WI38 (cell line): ENCODE data around the gene SPTB.

Source experiments
- H3K4me3 ChIP-seq: 2 replicates; pipeline ENCODE4 v1.5.1; 2011; ENCODE audit warnings: low read depth, mild to moderate bottlenecking, control low read depth, low read length
- TF ChIP-seq, protein P1 (sequence below): IDR thresholded peaks from 2 replicates; pipeline ENCODE4 v1.5.1; 2012; ENCODE audit warnings: low read depth, mild to moderate bottlenecking, control low read depth, low read length

Gene SPTB

DNA sequence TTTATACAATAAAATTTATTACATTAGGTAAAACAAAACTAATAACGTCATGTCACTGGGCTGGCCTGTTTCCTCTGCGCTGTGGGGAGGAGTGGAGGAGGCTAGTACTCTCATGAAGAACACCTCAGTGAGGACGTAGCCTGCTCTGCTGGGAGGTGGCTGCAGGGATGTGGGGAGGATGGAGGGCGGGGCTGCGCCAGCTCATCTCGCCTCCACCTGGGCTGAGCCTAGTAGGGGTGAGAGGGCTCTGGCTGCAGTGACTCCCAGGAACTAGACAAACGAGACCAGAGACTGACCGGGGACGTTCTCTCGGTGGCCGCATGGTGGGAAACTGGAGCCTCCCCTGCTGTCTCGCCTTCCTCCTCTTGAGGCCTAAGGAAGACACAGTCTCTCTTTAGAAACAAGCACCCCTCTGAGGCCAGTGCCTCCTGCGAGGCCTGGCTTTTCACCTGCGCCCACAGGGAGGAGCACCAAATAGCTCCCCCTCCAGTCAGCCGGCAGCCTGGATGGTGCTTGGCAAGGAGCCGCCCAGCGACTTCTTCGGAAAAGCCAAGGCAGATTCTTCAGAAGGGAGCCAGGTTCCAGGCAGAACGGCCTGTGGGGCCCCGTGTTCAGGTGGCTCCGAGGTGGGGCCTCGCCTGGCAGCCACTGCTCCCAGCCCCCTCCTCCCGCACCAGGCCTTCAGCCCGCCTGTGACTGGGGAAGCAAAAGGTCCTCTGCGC lies 113.1 kb downstream of the SPTB start:
- TF ChIP-seq, protein P1, sequence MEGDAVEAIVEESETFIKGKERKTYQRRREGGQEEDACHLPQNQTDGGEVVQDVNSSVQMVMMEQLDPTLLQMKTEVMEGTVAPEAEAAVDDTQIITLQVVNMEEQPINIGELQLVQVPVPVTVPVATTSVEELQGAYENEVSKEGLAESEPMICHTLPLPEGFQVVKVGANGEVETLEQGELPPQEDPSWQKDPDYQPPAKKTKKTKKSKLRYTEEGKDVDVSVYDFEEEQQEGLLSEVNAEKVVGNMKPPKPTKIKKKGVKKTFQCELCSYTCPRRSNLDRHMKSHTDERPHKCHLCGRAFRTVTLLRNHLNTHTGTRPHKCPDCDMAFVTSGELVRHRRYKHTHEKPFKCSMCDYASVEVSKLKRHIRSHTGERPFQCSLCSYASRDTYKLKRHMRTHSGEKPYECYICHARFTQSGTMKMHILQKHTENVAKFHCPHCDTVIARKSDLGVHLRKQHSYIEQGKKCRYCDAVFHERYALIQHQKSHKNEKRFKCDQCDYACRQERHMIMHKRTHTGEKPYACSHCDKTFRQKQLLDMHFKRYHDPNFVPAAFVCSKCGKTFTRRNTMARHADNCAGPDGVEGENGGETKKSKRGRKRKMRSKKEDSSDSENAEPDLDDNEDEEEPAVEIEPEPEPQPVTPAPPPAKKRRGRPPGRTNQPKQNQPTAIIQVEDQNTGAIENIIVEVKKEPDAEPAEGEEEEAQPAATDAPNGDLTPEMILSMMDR: no peak
- H3K4me3 ChIP-seq: no peak overlapping the region

DNA sequence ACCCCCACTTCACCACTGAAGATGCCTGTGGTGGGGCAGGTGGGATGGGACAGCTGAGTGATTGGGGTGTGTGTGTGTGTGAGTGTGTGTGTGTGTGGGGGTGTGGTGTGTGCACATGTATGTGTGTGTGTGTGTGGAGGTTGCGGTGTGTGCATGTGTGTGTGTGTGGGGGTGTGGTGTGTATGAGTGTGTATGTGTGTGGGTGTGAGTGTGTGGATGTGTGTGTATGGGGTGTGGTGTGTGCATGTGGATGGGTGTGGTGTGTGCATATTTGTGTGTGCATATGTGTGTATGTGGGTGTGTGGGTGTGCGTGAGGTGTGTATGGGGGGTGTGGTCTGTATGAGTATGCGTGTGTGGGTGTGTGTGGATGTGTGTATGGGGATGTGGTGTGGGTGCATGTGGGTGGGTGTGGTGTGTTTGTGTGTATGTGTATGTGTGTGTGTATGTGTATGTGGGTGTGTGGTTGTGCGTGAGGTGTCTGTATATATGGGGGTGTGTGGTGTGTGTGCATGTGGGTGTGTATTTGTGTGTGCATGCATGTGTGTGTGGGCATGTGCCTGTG lies 113.9 kb downstream of the SPTB start:
- H3K4me3 ChIP-seq: no peak overlapping the region

DNA sequence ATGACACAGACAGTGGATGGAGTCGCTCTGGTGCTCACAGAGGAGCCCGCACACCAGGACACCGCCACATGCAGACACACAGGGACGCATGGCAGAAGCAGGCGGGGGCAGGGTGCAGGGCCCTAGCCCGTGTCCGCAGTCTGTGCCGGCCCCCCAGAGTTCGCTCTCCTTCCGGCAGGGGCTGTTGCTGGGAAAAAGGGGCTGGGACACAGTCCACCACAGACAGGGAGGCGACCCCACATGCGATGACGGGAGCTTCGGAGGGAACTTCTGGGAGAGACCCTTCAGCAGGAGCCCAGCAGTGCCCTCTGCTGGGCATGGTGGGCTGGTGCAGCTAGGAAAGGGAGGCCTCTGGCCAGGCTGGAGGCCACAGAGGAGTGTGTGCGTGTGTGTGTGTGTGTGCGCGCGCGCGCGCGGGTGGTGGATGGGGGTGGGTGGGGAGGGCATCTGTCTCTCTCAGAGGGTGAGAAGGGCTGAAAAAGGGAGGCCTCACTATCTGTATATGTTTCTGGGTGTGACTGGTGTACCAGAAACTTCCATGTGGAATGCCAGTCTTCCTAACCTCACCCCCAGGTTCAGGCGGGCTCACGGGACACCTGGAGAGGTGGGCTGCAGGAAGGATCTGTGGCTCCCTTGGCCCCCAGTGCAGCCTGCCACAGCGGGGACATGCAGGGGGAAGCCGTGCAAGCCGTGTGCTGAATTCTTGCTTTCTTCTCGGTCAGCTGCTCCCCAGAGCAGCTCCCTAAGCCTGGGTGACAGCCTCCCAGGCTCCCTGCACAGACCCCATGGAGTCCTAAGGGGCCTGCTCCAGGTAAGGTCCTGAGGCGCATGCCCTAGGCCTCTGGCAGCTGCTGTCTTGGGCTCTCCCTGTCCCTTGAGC lies 114.8 kb downstream of the SPTB start:
- H3K4me3 ChIP-seq: peak overlapping the region; percentile 22; the same call in 1 of the 2 replicates
- TF ChIP-seq, protein P1: peak; percentile 96

More for the DNA sequence above, 113.9 kb downstream of the SPTB start:
- TF ChIP-seq, protein P1: no peak

DNA sequence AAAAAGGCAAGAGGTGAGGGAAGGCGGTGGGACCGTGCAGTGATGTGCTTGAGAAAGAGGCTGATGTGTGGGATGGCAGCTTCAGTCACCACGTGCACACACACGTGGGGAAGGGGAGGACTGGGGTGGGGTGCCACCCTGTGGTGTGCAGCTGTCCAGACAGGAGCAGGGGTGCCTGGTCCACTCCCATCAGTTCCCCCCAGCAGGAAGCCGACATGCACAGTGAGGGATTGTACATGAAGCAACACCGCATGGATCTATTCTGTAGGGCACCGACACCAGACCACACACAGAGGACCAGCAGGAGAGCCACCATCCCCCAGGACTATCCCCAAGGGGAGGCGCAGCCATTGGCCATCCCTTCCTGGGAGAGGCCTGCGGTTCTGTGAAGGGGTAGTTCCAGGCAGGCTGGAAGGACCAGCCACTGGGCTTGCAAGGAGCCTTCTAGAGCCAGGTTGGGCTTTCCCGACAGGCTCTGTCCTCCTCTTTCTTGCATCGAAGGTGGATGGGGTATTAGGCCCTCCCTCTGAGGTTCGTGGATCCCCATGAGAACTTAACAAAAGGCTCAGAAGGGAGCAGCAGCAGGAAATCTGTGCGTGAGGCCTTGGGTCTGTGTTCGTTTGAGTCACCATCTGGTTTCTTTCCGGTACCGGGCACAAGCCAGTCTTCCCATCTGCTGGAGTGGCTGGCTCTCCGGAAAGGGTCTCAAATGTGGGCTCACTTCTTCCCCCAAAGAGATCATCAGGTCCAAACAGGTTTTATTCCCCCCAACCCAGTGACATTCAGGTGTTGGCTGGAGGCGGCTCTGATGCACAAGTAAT lies 115.7 kb downstream of the SPTB start:
- TF ChIP-seq, protein P1: no peak
- no peak overlapping the region for H3K4me3 ChIP-seq

DNA sequence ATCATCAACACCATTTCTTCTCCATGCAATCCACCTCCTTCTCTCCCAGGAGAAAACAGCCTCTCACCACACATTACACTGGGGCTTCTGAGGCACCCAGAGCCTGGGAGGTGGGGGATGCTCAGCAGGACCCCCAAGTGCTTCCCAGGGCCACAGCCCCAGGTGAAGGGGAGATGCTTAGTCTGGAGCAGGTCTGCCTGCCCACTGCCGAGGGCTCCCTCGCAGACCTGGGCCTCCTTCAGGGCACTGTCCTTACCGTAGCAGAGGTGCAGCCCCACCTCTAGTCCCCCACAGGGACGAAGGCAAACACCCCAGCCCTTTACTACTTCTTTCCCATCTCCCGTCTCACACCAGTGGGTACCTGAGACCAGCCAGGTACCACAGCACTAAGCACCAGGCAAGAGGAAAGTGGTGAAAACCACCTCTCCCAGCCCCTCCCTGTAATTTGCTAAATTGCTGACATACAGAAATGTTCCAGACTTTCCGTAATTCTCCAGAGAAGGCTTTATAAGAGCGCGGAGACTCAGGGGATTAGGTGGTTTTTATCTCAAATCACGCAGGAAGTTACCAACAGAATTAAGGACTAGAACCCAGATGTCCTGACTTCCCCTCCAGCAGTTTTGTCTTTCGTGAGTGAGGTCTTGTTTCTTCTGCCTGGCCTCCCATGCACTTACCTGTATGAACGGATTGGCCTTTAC lies 116.5 kb downstream of the SPTB start:
- TF ChIP-seq, protein P1: no peak
- no peak overlapping the region for H3K4me3 ChIP-seq
